Neural progenitor cell (in vitro differentiated cells): ENCODE measurements around the gene PF4V1. TPM values are rescaled to one million over a fixed set of nuclear protein-coding genes. Genes with fewer than 3 reads are reported as not detected.

Experiments
- DNase-seq: peaks from one replicate; pipeline ENCODE4 v3.0.0-alpha.2; 2016; ENCODE audit warnings: low spot score
- H2AFZ ChIP-seq: fragments of 200-600 bp; sonication (generic); replicated peaks from 2 replicates; pipeline ENCODE4 v1.6.1; 2016; ENCODE audit warnings: antibody characterized with exemption
- H3F3A ChIP-seq: fragments of 200-600 bp; sonication (generic); 2 replicates; pipeline ENCODE4 v1.6.1; 2016; ENCODE audit warnings: antibody characterized with exemption, low read depth
- H3K27ac ChIP-seq: fragments of 200-600 bp; sonication (generic); 2 replicates; pipeline ENCODE4 v1.5.1; 2016; ENCODE audit warnings: mild to moderate bottlenecking
- H3K27me3 ChIP-seq: fragments of 200-600 bp; sonication (generic); 2 replicates; pipeline ENCODE4 v1.6.1; 2016; ENCODE audit warnings: mild to moderate bottlenecking, moderate library complexity
- H3K36me3 ChIP-seq: fragments of 200-600 bp; sonication (generic); 2 replicates; pipeline ENCODE4 v1.5.1; 2016
- H3K4me1 ChIP-seq: fragments of 200-600 bp; sonication (generic); 2 replicates; pipeline ENCODE4 v1.6.1; 2016; ENCODE audit warnings: mixed run types
- H3K4me2 ChIP-seq: fragments of 200-600 bp; sonication (generic); 2 replicates; pipeline ENCODE4 v1.6.1; 2016
- H3K4me3 ChIP-seq: fragments of 200-600 bp; sonication (generic); 2 replicates; pipeline ENCODE4 v1.5.1; 2016
- H3K79me2 ChIP-seq: fragments of 200-600 bp; sonication (generic); 2 replicates; pipeline ENCODE4 v1.6.1; 2016; ENCODE audit warnings: low read depth
- H3K9ac ChIP-seq: fragments of 200-600 bp; sonication (generic); 2 replicates; pipeline ENCODE4 v1.6.1; 2016
- H3K9me3 ChIP-seq: fragments of 200-600 bp; sonication (generic); 2 replicates; pipeline ENCODE4 v1.5.1; 2016; ENCODE audit warnings: low read depth
- H4K20me1 ChIP-seq: fragments of 200-600 bp; sonication (generic); 2 replicates; pipeline ENCODE4 v1.6.1; 2016; ENCODE audit warnings: low read depth
- H3K27ac Mint-ChIP-seq: 3 replicates; pipeline ENCODE4 v1.8.0; 2021; ENCODE audit warnings: mixed read lengths
- H3K27me3 Mint-ChIP-seq: 2 replicates; pipeline ENCODE4 v1.8.0; 2022; ENCODE audit warnings: low read depth, mild to moderate bottlenecking, inconsistent platforms, moderate library complexity, mixed read lengths; ENCODE audit not compliant: insufficient read depth
- H3K36me3 Mint-ChIP-seq: 3 replicates; pipeline ENCODE4 v1.8.0; 2021; ENCODE audit warnings: mixed read lengths
- H3K4me1 Mint-ChIP-seq: 3 replicates; pipeline ENCODE4 v1.8.0; 2021; ENCODE audit warnings: mixed read lengths
- H3K4me3 Mint-ChIP-seq: 3 replicates; pipeline ENCODE4 v1.8.0; 2021; ENCODE audit warnings: mild to moderate bottlenecking, moderate library complexity, mixed read lengths
- H3K9me3 Mint-ChIP-seq: 3 replicates; pipeline ENCODE4 v1.8.0; 2020; ENCODE audit warnings: mixed read lengths
- CTCF ChIP-seq: fragments of 200-600 bp; sonication (generic); IDR thresholded peaks from 2 replicates; pipeline ENCODE4 v1.5.1; 2017; ENCODE audit warnings: antibody characterized with exemption, mild to moderate bottlenecking
- EZH2 ChIP-seq: fragments of 200-600 bp; sonication (generic); IDR thresholded peaks from 2 replicates; pipeline ENCODE4 v1.6.1; 2017; ENCODE audit warnings: antibody characterized with exemption, mild to moderate bottlenecking, moderate library complexity
- EZH2phosphoT487 ChIP-seq: fragments of 200-600 bp; sonication (generic); IDR thresholded peaks from 2 replicates; pipeline ENCODE4 v1.6.1; 2017; ENCODE audit warnings: antibody characterized with exemption
- total RNA-seq: library from RNA; depleted of rRNA; stranded (reverse); fragments of >200 nt; gene quantifications from 2 replicates; pipeline ENCODE4 v1.2.3, GENCODE V29; 2015; ENCODE audit warnings: low replicate concordance

Gene PF4V1
- total RNA-seq, 1 donor from 2014 or later = not detected

- Histone ChIP-seq H3K79me2 (no peaks in the 10 kb centered on the region), H3K9me3 (no peaks in the 10 kb centered on the region), H3K27ac (no peak overlapping the region), H4K20me1 (no peaks in the 10 kb centered on the region), H2AFZ (no peak overlapping the region), H3K9ac (no peak overlapping the region), H3K4me3 (no peak overlapping the region), H3K27me3 (peaks cover 12% of the 10 kb centered on the region), H3K36me3 (no peaks in the 10 kb centered on the region), H3F3A (no peaks in the 10 kb centered on the region), H3K4me2 (no peak overlapping the region), H3K4me1 (no peaks in the 10 kb centered on the region)
- H3K27ac Mint-ChIP-seq = no peak overlapping the region
- peaks cover 3% of the 10 kb centered on the region for H3K27me3 Mint-ChIP-seq
- H3K4me1 Mint-ChIP-seq = peaks cover 4% of the 10 kb centered on the region
- TF ChIP-seq EZH2phosphoT487 (no peak), EZH2 (no peak), CTCF (no peak)
- no peak overlapping the region for H3K4me3 Mint-ChIP-seq
- H3K36me3 Mint-ChIP-seq = no peaks in the 10 kb centered on the region
- H3K9me3 Mint-ChIP-seq = no peaks in the 10 kb centered on the region
- no peak for DNase-seq
Observed at GRCh38 chr4:73848183-73848777, 4.8 kb upstream of the PF4V1 start.

- H3K9me3 ChIP-seq = no peaks in the 10 kb centered on the region
Observed at GRCh38 chr4:73850261-73850970, 2.7 kb upstream of the PF4V1 start.

GRCh38 chr4:73851293-73851692, 1.8 kb upstream of the PF4V1 start:
- H3K27me3 ChIP-seq = peaks cover 26% of the 10 kb centered on the region
- no peaks in the 10 kb centered on the region for H3K79me2 ChIP-seq
- Mint-ChIP-seq H3K27me3 (peaks cover 3% of the 10 kb centered on the region), H3K9me3 (no peaks in the 10 kb centered on the region), H3K4me3 (no peak overlapping the region), H3K27ac (no peak overlapping the region), H3K4me1 (no peaks in the 10 kb centered on the region), H3K36me3 (no peaks in the 10 kb centered on the region)
- no peaks in the 10 kb centered on the region for H3K36me3 ChIP-seq
- H4K20me1 ChIP-seq = no peaks in the 10 kb centered on the region
- H3K9me3 ChIP-seq = no peaks in the 10 kb centered on the region
- no peak for TF ChIP-seq EZH2phosphoT487
- no peak for TF ChIP-seq EZH2
- TF ChIP-seq CTCF = no peak
- no peak for DNase-seq
- no peak overlapping the region for H3K4me3 ChIP-seq
- no peak overlapping the region for H3K27ac ChIP-seq
- no peak overlapping the region for H2AFZ ChIP-seq
- no peaks in the 10 kb centered on the region for H3K4me1 ChIP-seq
- no peak overlapping the region for H3K4me2 ChIP-seq
- no peaks in the 10 kb centered on the region for H3F3A ChIP-seq
- H3K9ac ChIP-seq = no peak overlapping the region

More at GRCh38 chr4:73850261-73850970, 2.7 kb upstream of the PF4V1 start:
- Histone ChIP-seq H4K20me1 (no peaks in the 10 kb centered on the region), H3K36me3 (no peaks in the 10 kb centered on the region), H3K4me3 (no peak overlapping the region), H3K4me1 (no peaks in the 10 kb centered on the region), H3K27ac (no peak overlapping the region), H3F3A (no peaks in the 10 kb centered on the region), H3K4me2 (no peak overlapping the region), H3K9ac (no peak overlapping the region), H3K79me2 (no peaks in the 10 kb centered on the region), H2AFZ (no peak overlapping the region), H3K27me3 (peaks cover 26% of the 10 kb centered on the region)
- Mint-ChIP-seq H3K4me3 (no peak overlapping the region), H3K36me3 (no peaks in the 10 kb centered on the region), H3K27ac (no peak overlapping the region), H3K4me1 (no peaks in the 10 kb centered on the region), H3K9me3 (no peaks in the 10 kb centered on the region), H3K27me3 (peaks cover 3% of the 10 kb centered on the region)
- DNase-seq = no peak
- TF ChIP-seq CTCF (no peak), EZH2phosphoT487 (no peak), EZH2 (no peak)
